Activated naive CD4-positive, alpha-beta T cell treated with anti-CD3 and anti-CD28 coated beads, Interleukin-2, amount 10 ng/mL, durations not matched to agents 5 hours and 36 hours (primary cell): ENCODE results near the gene PLA2G12B. TPM values are rescaled to one million over a fixed set of nuclear protein-coding genes. Genes with fewer than 3 reads are reported as not detected.

Source experiments
- total RNA-seq, 2 experiments: library from RNA; stranded (reverse); gene quantifications; one replicate each; pipeline ENCODE4 v1.2.3, GENCODE V29; 2021

The PLA2G12B gene, protein sequence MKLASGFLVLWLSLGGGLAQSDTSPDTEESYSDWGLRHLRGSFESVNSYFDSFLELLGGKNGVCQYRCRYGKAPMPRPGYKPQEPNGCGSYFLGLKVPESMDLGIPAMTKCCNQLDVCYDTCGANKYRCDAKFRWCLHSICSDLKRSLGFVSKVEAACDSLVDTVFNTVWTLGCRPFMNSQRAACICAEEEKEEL
- total RNA-seq, result not detected

DNA sequence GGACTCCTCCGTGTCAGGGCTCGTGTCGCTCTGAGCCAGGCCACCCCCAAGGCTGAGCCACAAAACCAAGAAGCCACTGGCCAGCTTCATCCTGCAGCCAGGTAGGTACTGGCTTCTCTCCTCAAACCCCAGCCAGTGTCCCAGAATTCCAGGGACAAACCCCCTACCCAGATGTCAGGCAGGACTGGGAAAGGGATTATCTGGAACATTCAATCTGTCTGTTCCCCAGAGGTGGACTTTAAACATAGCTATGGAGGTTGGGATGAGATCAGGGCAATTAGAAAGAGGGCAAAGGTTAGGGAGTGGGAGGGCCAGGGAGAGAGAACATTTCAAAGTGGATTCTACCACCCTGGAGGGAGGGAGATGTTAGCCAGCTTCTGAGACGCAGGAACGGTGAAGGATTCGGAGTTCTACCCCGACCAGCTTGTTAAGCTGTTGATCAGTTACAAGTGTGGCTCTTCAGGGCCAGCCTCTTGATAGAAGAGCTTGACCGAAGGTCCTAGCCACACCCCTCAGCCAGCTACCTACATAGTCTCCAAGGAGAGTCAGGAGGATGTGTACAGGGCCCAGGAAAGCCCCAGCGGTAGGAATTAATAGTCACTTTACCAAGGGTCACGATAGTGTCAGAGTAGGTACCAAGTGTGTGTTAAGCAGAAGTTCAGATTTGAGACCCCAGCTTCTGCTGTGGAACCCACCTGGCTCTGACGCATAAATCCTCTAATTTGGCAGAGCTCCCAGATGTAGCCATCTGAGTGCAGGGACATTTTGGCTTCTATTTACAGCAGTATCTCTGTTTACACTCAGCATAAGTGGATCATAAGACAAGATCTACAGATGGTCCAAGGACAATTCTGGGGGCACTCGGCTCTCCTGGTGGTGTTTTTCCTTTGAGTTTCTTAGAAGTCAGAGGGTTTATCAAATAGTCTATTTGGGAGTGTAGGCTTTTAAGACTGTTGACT, at the start of gene PLA2G12B:
Gene PLA2G12B, minus strand, starts transcription at position 211 of the 959 bp plus-strand sequence. Its CDS starts 121 bp downstream, at position 90.

DNA sequence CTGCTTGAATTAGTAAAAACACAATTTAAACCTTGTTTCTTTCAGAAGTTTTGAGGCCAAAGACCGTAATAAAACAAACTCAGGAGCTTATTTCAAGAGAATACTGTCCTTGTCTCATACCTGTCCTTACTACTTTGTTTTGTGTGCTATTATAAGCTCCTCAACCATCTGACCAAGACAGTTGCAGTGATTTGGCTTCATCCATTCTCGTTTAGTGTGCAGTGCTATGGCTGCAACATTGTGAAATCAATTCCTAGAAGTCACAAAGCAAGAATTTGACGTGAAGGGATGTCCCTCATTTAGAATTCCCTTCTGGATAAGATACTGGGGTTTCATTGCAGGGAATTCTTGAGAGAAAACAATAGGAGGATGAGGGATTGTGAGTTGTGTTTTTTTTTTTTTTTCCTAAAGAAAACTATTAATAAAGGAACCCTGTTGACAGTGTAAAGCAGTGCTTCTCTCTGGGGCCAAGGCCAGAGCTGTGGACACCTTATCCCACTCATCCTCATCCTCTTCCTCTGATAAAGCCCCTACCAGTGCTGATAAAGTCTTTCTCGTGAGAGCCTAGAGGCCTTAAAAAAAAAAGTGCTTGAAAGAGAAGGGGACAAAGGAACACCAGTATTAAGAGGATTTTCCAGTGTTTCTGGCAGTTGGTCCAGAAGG, 61.3 kb downstream of the PLA2G12B start, which contains the start of gene OIT3:
Gene OIT3, plus strand, starts transcription at position 604 of the 663 bp plus-strand sequence. CDS start 60 bp downstream, outside the sequence.

Other genes starting within 250 kb of the PLA2G12B start
- gene OIT3, start 61.1 kb downstream of the PLA2G12B start, total RNA-seq, result not detected
- 10 to 100 TPM; 44.3 to 46.6 TPM for gene P4HA1, start 142.1 kb upstream of the PLA2G12B start, total RNA-seq
- gene NUDT13, start 155.6 kb upstream of the PLA2G12B start, total RNA-seq, result 1 to 10 TPM; 1.2 to 1.3 TPM
- 10 to 100 TPM; 27.0 to 30.1 TPM for gene ECD, start 213.2 kb upstream of the PLA2G12B start, total RNA-seq
- 10 to 100 TPM; 16.3 to 18.8 TPM for gene FAM149B1, start 213.3 kb upstream of the PLA2G12B start, total RNA-seq